B cell (primary cell): ENCODE measurements around the gene CFAP119. TPM values are rescaled to one million over a fixed set of nuclear protein-coding genes. Genes with fewer than 3 reads are reported as not detected.

Experiments
- ATAC-seq: fragments of 200-7000 bp; cut with Tn5 transposase; one replicate; pipeline ENCODE4 v1.10.0; 2021; ENCODE audit warnings: low read depth, mild to moderate bottlenecking, moderate number of reproducible peaks, moderate library complexity
- CTCF ChIA-PET: fragments of 350-600 bp; sonication (Branson Sonifier 250); formaldehyde crosslinking; loops from one replicate; lab custom pipeline; 2021; ENCODE audit warnings: antibody characterized with exemption, inconsistent platforms; lab: Charles Lee
- POLR2A ChIA-PET: fragments of 350-600 bp; sonication (Branson Sonifier 250); formaldehyde crosslinking; loops from one replicate; lab custom pipeline; 2021; ENCODE audit warnings: antibody characterized with exemption; lab: Charles Lee
- DNase-seq: peaks from one replicate; pipeline ENCODE4 v3.0.0; 2013
- H2AFZ ChIP-seq: 2 replicates; pipeline ENCODE4 v1.6.1; 2012; ENCODE audit warnings: mild to moderate bottlenecking, low read depth, low read length; ENCODE audit not compliant: insufficient read depth, poor library complexity, severe bottlenecking
- H3K27ac ChIP-seq, 2 donors: 1 replicate in 1 of 2; 2 replicates in 1 of 2; pipeline ENCODE4 v1.5.1; 2012 to 2013; ENCODE audit warnings: low read length in 2 of 2, mild to moderate bottlenecking in 2 of 2, moderate library complexity in 1 of 2
- H3K27me3 ChIP-seq, 4 experiments: fragments of 200-600 bp in 1 of 4; sonication (generic) in 1 of 4; replicated peaks in 1 of 4; 1 replicate in 2 of 4; 2 replicates in 2 of 4; pipeline versions ENCODE4 v1.6.1 to v1.7.0; 2013 to 2016; ENCODE audit warnings: low read length in 3 of 4, mild to moderate bottlenecking in 2 of 4, mixed read lengths in 1 of 4, moderate library complexity in 1 of 4; ENCODE audit not compliant: insufficient read depth in 4 of 4, control insufficient read depth in 3 of 4; ENCODE audit errors: control extremely low read depth in 1 of 4
- H3K36me3 ChIP-seq, 2 experiments: replicated peaks in 1 of 2; 1 replicate in 1 of 2; 2 replicates in 1 of 2; pipeline versions ENCODE4 v1.6.1 to v1.7.1; 2013; ENCODE audit warnings: low read length in 1 of 2; ENCODE audit not compliant: insufficient read depth in 2 of 2, control insufficient read depth in 1 of 2; ENCODE audit errors: control extremely low read depth in 1 of 2, extremely low read depth in 1 of 2
- H3K4me1 ChIP-seq, 2 donors: fragments of 200-600 bp in 1 of 2; sonication (generic) in 1 of 2; 1 replicate in 1 of 2; 2 replicates in 1 of 2; pipeline versions ENCODE4 v1.5.1 to v1.6.1; 2013 to 2017; ENCODE audit warnings: low read length in 2 of 2; ENCODE audit not compliant: control insufficient read depth in 2 of 2, insufficient read depth in 2 of 2
- H3K4me2 ChIP-seq: replicated peaks from 2 replicates; pipeline ENCODE3; 2012; ENCODE audit warnings: mild to moderate bottlenecking, low read depth, low read length; ENCODE audit not compliant: poor library complexity, severe bottlenecking
- H3K4me3 ChIP-seq, 5 experiments: fragments of 200-600 bp in 1 of 5; sonication (generic) in 1 of 5; 1 replicate in 3 of 5; 2 replicates in 2 of 5; pipeline versions ENCODE4 v1.5.1 to v1.7.0; 2011 to 2016; ENCODE audit warnings: low read length in 4 of 5, mild to moderate bottlenecking in 4 of 5, low read depth in 2 of 5, control low read depth in 1 of 5, moderate library complexity in 1 of 5; ENCODE audit not compliant: insufficient read depth in 1 of 5; ENCODE audit errors: control extremely low read depth in 1 of 5, extremely low read depth in 1 of 5
- H3K79me2 ChIP-seq: fragments of 200-600 bp; sonication (generic); one replicate; pipeline ENCODE4 v1.6.0; 2016; ENCODE audit warnings: low read length; ENCODE audit not compliant: control insufficient read depth, insufficient read depth
- H3K9ac ChIP-seq: fragments of 200-600 bp; sonication (generic); 2 replicates; pipeline ENCODE4 v1.6.1; 2017; ENCODE audit warnings: mild to moderate bottlenecking, low read length, moderate library complexity
- H3K9me3 ChIP-seq, 3 donors: one replicate each; pipeline versions ENCODE4 v1.6.1 to v1.7.1; 2013; ENCODE audit warnings: low read length in 2 of 3; ENCODE audit not compliant: control insufficient read depth in 2 of 3, insufficient read depth in 1 of 3; ENCODE audit errors: control extremely low read depth in 1 of 3
- H4K20me1 ChIP-seq: 2 replicates; pipeline ENCODE4 v1.6.0; 2012; ENCODE audit warnings: mild to moderate bottlenecking, low read length; ENCODE audit not compliant: insufficient read depth, control insufficient read depth, poor library complexity, severe bottlenecking
- H3K27ac Mint-ChIP-seq: one replicate; pipeline ENCODE4 v1.8.0; 2021; ENCODE audit warnings: mixed read lengths
- H3K27me3 Mint-ChIP-seq: one replicate; pipeline ENCODE4 v1.8.0; 2021; ENCODE audit warnings: mixed read lengths
- H3K4me1 Mint-ChIP-seq: one replicate; pipeline ENCODE4 v1.8.0; 2021; ENCODE audit warnings: mixed read lengths
- H3K4me3 Mint-ChIP-seq: one replicate; pipeline ENCODE4 v1.8.0; 2021; ENCODE audit warnings: mixed read lengths
- H3K9me3 Mint-ChIP-seq: one replicate; pipeline ENCODE4 v1.8.0; 2022; ENCODE audit warnings: mixed read lengths; ENCODE audit not compliant: insufficient read depth
- CTCF ChIP-seq: fragments of 200-600 bp; IDR thresholded peaks from one replicate; pipeline ENCODE4 v1.8.0; 2022; ENCODE audit warnings: antibody characterized with exemption, mild to moderate bottlenecking
- EZH2 ChIP-seq: IDR thresholded peaks from 2 replicates; pipeline ENCODE4 v1.6.1; 2012; ENCODE audit warnings: borderline replicate concordance, low read depth, mild to moderate bottlenecking, moderate library complexity, low read length; ENCODE audit not compliant: insufficient read depth, poor library complexity, severe bottlenecking
- WGBS: methylation state at CpG from one replicate; pipeline ENCODE4 v1.1.5; 2013; ENCODE audit warnings: missing lambda C conversion rate; ENCODE audit not compliant: insufficient coverage; 5-methylcytosine and 5-hydroxymethylcytosine counted together
- intact Hi-C: fragments of 100-400 bp; cut with micrococcal nuclease; formaldehyde crosslinking; loops from one replicate; pipeline ENCODE4 v1.10.0; 2022
- polyA plus RNA-seq: library from polyadenylated mRNA; depleted of rRNA; stranded (reverse); fragments of >200 nt; gene quantifications from 2 replicates; pipeline ENCODE4 v1.2.3, GENCODE V29; 2012
- total RNA-seq, 2 donors: library from RNA; stranded (reverse); fragments of 120-200 nt in 1 of 2; gene quantifications; 1 replicate in 1 of 2; 2 replicates in 1 of 2; pipeline versions ENCODE4 v1.2.3 to v1.2.4, GENCODE V29; 2013 to 2022

The CFAP119 gene
- total and polyA plus RNA-seq, 2 donors (not counting 1 experiment from before 2014, with no cell fraction given): 8.5 to 11.7 TPM

DNA sequence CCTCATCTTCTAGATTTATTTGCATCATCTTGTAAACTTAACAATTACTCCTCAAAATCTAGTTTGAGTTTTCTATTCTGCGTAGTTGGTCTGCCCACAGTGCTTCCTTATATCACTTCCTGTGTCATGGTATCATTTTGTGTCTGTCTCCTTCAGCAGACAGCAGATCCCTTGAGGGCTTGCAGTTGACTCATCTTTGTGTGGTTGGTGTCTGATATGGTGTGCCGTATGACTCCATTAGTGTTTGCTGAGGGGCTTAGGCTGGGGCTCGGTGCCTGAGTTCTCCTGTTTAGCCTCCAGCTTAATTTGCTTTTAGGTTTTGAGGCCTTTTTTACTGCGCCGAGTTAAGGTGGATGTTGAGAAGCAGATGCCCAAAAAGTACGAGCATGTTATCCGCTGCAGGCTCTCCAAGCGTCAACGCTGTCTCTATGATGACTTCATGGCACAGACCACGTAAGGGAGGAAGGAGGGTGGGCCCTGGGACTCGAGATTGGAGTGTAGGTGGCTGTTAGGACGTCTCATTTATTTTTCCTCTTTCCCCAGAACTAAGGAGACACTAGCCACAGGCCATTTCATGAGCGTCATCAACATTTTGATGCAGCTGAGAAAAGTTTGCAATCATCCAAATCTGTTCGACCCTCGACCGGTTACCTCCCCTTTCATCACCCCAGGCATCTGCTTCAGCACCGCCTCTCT is 46.0 kb downstream of the CFAP119 start:
- TF ChIP-seq EZH2 (no peak), CTCF (no peak)
- Histone ChIP-seq H3K9me3 (no peaks in the 10 kb centered on the region), H3K4me3 (no peak overlapping the region), H3K36me3 (peaks cover 8 to 86% of the 10 kb centered on the region in 2 experiments), H3K4me1 (peaks cover 5 to 9% of the 10 kb centered on the region in 2 donors), H3K27me3 (no peaks in the 10 kb centered on the region), H3K27ac (peak overlapping the region; percentile 20 to 68), H3K4me2 (peak overlapping the region; percentile 26), H2AFZ (no peak overlapping the region), H4K20me1 (peaks cover 30% of the 10 kb centered on the region), H3K9ac (no peak overlapping the region), H3K79me2 (peaks cover 30% of the 10 kb centered on the region)
- 85% methylated on average over 10 of the region's 17 CpGs for WGBS
- intact Hi-C loops: loop anchor here (2.0 kb wide), 1 partner anchor 17 kb away; the partner anchor contains the start of gene SRCAP
- Mint-ChIP-seq H3K4me3 (peak overlapping the region; percentile 66), H3K4me1 (peaks cover 17% of the 10 kb centered on the region), H3K9me3 (no peaks in the 10 kb centered on the region), H3K27me3 (no peaks in the 10 kb centered on the region), H3K27ac (peak overlapping the region; percentile 90)
- ChIA-PET POLR2A (no interaction called here), CTCF (no interaction called here)
- DNase-seq (peak; percentile 64), ATAC-seq (peak; percentile 96)

DNA sequence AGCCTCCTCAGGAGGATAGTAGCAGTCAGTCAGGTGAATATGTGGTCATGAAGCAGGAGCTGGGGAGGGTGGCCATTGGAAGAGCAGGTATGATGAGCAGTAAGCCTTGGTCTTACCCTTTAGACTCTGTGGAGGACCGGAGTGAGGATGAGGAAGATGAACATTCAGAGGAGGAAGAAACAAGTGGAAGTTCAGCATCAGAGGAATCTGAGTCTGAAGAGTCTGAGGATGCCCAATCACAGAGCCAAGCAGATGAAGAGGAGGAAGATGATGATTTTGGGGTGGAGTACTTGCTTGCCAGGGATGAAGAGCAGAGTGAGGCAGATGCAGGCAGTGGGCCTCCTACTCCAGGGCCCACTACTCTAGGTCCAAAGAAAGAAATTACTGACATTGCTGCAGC is 50.1 kb downstream of the CFAP119 start:
- H3K4me3 Mint-ChIP-seq: no peak overlapping the region
- intact Hi-C loops: no loop called here
- no peak for TF ChIP-seq CTCF
- no peak for TF ChIP-seq EZH2
- Histone ChIP-seq H4K20me1 (peaks cover 43% of the 10 kb centered on the region), H3K79me2 (peaks cover 28% of the 10 kb centered on the region), H3K4me2 (no peak overlapping the region), H3K27me3 (no peaks in the 10 kb centered on the region), H3K9ac (no peak overlapping the region), H3K27ac (no peak overlapping the region), H3K9me3 (no peaks in the 10 kb centered on the region), H2AFZ (no peak overlapping the region), H3K36me3 (peaks cover 22 to 94% of the 10 kb centered on the region in 2 experiments), H3K4me3 (no peak overlapping the region), H3K4me1 (peaks cover 5 to 9% of the 10 kb centered on the region in 2 donors)
- H3K27ac Mint-ChIP-seq: peak overlapping the region; percentile 44
- ATAC-seq: no peak
- ChIA-PET POLR2A (no interaction called here), CTCF (no interaction called here)
- no peaks in the 10 kb centered on the region for H3K9me3 Mint-ChIP-seq
- DNase-seq: no peak
- H3K4me1 Mint-ChIP-seq: peaks cover 17% of the 10 kb centered on the region
- H3K27me3 Mint-ChIP-seq: no peaks in the 10 kb centered on the region
- 100% methylated on average over 1 of the region's 1 CpG for WGBS
